Neural cell (in vitro differentiated cells): ENCODE results near the gene CROCC. TPM values are rescaled to one million over a fixed set of nuclear protein-coding genes. Genes with fewer than 3 reads are reported as not detected.

Experiments used
- H2AFZ ChIP-seq: fragments of 200-600, 300-800 bp; sonication (generic), shearing (Covaris generic); 2 replicates; pipeline ENCODE4 v1.6.0; 2014; ENCODE audit warnings: low read depth, mild to moderate bottlenecking, antibody characterized with exemption, low read length, moderate library complexity
- H3F3A ChIP-seq: fragments of 200-600 bp; shearing (Covaris generic); 2 replicates; pipeline ENCODE4 v1.6.1; 2016; ENCODE audit warnings: mild to moderate bottlenecking, moderate library complexity, mixed read lengths, antibody characterized with exemption, low read length; ENCODE audit not compliant: insufficient read depth, poor library complexity, severe bottlenecking
- H3K27ac ChIP-seq: fragments of 200-600, 300-800 bp; sonication (generic), shearing (Covaris generic); 2 replicates; pipeline ENCODE4 v1.5.1; 2014; ENCODE audit warnings: mild to moderate bottlenecking, low read length, moderate library complexity
- H3K27me3 ChIP-seq: fragments of 300-800, 200-600 bp; sonication (generic), shearing (Covaris generic); 2 replicates; pipeline ENCODE4 v1.6.0; 2014; ENCODE audit warnings: mild to moderate bottlenecking, low read depth, low read length, moderate library complexity; ENCODE audit not compliant: insufficient read depth
- H3K36me3 ChIP-seq: fragments of 300-800, 200-600 bp; sonication (generic), shearing (Covaris generic); 2 replicates; pipeline ENCODE4 v1.5.1; 2014; ENCODE audit warnings: mild to moderate bottlenecking, antibody characterized with exemption, low read length, moderate library complexity; ENCODE audit not compliant: insufficient read depth
- H3K4me2 ChIP-seq: fragments of 300-800, 200-600 bp; sonication (generic), shearing (Covaris generic); 2 replicates; pipeline ENCODE4 v1.6.0; 2014; ENCODE audit warnings: mild to moderate bottlenecking, low read length
- H3K4me3 ChIP-seq: fragments of 300-800, 200-600 bp; sonication (generic), shearing (Covaris generic); 2 replicates; pipeline ENCODE4 v1.5.1; 2014; ENCODE audit warnings: mild to moderate bottlenecking, low read length, moderate library complexity
- H3K79me2 ChIP-seq: fragments of 200-600 bp; shearing (Covaris generic); replicated peaks from 2 replicates; pipeline ENCODE4 v1.6.0; 2014; ENCODE audit warnings: mild to moderate bottlenecking, low read length, moderate library complexity; ENCODE audit not compliant: insufficient read depth
- H3K9ac ChIP-seq: fragments of 300-800, 200-600 bp; sonication (generic), shearing (Covaris generic); 2 replicates; pipeline ENCODE4 v1.6.1; 2016; ENCODE audit warnings: mild to moderate bottlenecking, low read length, mixed read lengths
- H3K9me2 ChIP-seq: fragments of 200-600 bp; shearing (Covaris generic); 2 replicates; pipeline ENCODE4 v1.6.1; 2016; ENCODE audit warnings: mild to moderate bottlenecking, low read length, mixed read lengths; ENCODE audit not compliant: insufficient read depth
- H3K9me3 ChIP-seq: fragments of 200-600, 300-800 bp; sonication (generic), shearing (Covaris generic); 2 replicates; pipeline ENCODE4 v1.6.1; 2016; ENCODE audit warnings: mild to moderate bottlenecking, mixed run types, low read length, moderate library complexity, mixed read lengths
- H4K20me1 ChIP-seq: fragments of 200-600 bp; shearing (Covaris generic); 2 replicates; pipeline ENCODE4 v1.6.1; 2016; ENCODE audit warnings: mild to moderate bottlenecking, mixed run types; ENCODE audit not compliant: insufficient read depth
- CTCF ChIP-seq: fragments of 450-650 bp; IDR thresholded peaks from 2 replicates; pipeline ENCODE4 v1.5.1; 2014; ENCODE audit warnings: antibody characterized with exemption, mild to moderate bottlenecking, moderate library complexity; ENCODE audit not compliant: poor library complexity, severe bottlenecking
- EP300 ChIP-seq: fragments of 450-650 bp; conservative IDR thresholded peaks from 2 replicates; pipeline ENCODE4 v1.6.1; 2014; ENCODE audit warnings: antibody characterized with exemption, mild to moderate bottlenecking, moderate library complexity; ENCODE audit not compliant: poor library complexity, severe bottlenecking
- EZH2 ChIP-seq: fragments of 200-600, 300-800 bp; shearing (Covaris generic), sonication (generic); IDR thresholded peaks from 2 replicates; pipeline ENCODE4 v1.6.1; 2014; ENCODE audit warnings: antibody characterized with exemption, low read length, borderline replicate concordance, mild to moderate bottlenecking; ENCODE audit not compliant: insufficient read depth, poor library complexity, severe bottlenecking
- MXI1 ChIP-seq: fragments of 450-650 bp; conservative IDR thresholded peaks from 2 replicates; pipeline ENCODE4 v1.6.1; 2014; ENCODE audit warnings: antibody characterized with exemption, mild to moderate bottlenecking; ENCODE audit not compliant: poor library complexity, severe bottlenecking
- POLR2AphosphoS5 ChIP-seq: IDR thresholded peaks from 2 replicates; pipeline ENCODE4 v1.6.1; 2012
- RAD21 ChIP-seq: fragments of 450-650 bp; conservative IDR thresholded peaks from 2 replicates; pipeline ENCODE4 v1.6.1; 2014; ENCODE audit warnings: antibody characterized with exemption, mild to moderate bottlenecking, moderate library complexity
- REST ChIP-seq: IDR thresholded peaks from 2 replicates; pipeline ENCODE4 v1.6.1; 2012; ENCODE audit warnings: borderline replicate concordance
- SMC3 ChIP-seq: fragments of 450-650 bp; conservative IDR thresholded peaks from 2 replicates; pipeline ENCODE4 v1.6.1; 2014; ENCODE audit warnings: antibody characterized with exemption, mild to moderate bottlenecking, moderate library complexity; ENCODE audit not compliant: poor library complexity
- TAF1 ChIP-seq: IDR thresholded peaks from 2 replicates; pipeline ENCODE4 v1.6.1; 2012; ENCODE audit warnings: low read depth
- polyA plus RNA-seq: library from polyadenylated mRNA; depleted of rRNA; stranded (reverse); fragments of >200 nt; gene quantifications from 2 replicates; pipeline ENCODE4 v1.2.3, GENCODE V29; 2014

The CROCC gene
- polyA plus RNA-seq, 1 donor from 2014 or later: 26.3 TPM

GRCh38 chr1:17007121-17007520 lies 85.4 kb downstream of the CROCC start:
- H3K9me3 ChIP-seq: no peaks in the 10 kb centered on the region
- H3K4me2 ChIP-seq: no peak overlapping the region
- peaks cover 8% of the 10 kb centered on the region for H3K79me2 ChIP-seq
- H3F3A ChIP-seq: no peaks in the 10 kb centered on the region
- no peaks in the 10 kb centered on the region for H3K27me3 ChIP-seq
- no peak for TF ChIP-seq EP300
- no peak overlapping the region for H2AFZ ChIP-seq
- no peak overlapping the region for H3K4me3 ChIP-seq
- no peaks in the 10 kb centered on the region for H4K20me1 ChIP-seq
- H3K27ac ChIP-seq: no peak overlapping the region
- no peaks in the 10 kb centered on the region for H3K9me2 ChIP-seq
- H3K9ac ChIP-seq: no peak overlapping the region
- H3K36me3 ChIP-seq: no peaks in the 10 kb centered on the region

GRCh38 chr1:17008208-17008855 lies 86.6 kb downstream of the CROCC start:
- no peaks in the 10 kb centered on the region for H3K9me3 ChIP-seq

More at GRCh38 chr1:17008208-17008855, 86.6 kb downstream of the CROCC start:
- Histone ChIP-seq H3K36me3 (no peaks in the 10 kb centered on the region), H3K9ac (no peak overlapping the region), H3K79me2 (peaks cover 8% of the 10 kb centered on the region), H3K4me3 (no peak overlapping the region), H3K27me3 (no peaks in the 10 kb centered on the region), H2AFZ (no peak overlapping the region), H4K20me1 (no peaks in the 10 kb centered on the region), H3F3A (no peaks in the 10 kb centered on the region), H3K9me2 (no peaks in the 10 kb centered on the region), H3K4me2 (no peak overlapping the region), H3K27ac (no peak overlapping the region)
- TF ChIP-seq EP300 (no peak), TAF1 (no peak), POLR2AphosphoS5 (no peak), SMC3 (no peak), EZH2 (no peak), RAD21 (no peak), CTCF (no peak), MXI1 (no peak), REST (no peak)
